Memory B cell (primary cell): Measurements from ENCODE around the gene PRG2.
A peak's percentile ranks its signal among the peaks of the same experiment; 100 is the strongest.

ENCODE experiments used
- ATAC-seq: fragments of 150-1000 bp; cut with Tn5 transposase; 2 replicates; pipeline ENCODE4 v1.10.0; 2021; ENCODE audit warnings: low read depth, mild to moderate bottlenecking, moderate library complexity
- DNase-seq, 2 donors: peaks; one replicate each; pipeline ENCODE4 v3.0.0; 2022; ENCODE audit warnings: low spot score in 2 of 2
- H3K27ac Mint-ChIP-seq: one replicate; pipeline ENCODE4 v1.8.0; 2022; ENCODE audit warnings: mild to moderate bottlenecking, moderate library complexity, mixed read lengths
- H3K27me3 Mint-ChIP-seq: one replicate; pipeline ENCODE4 v1.8.0; 2022; ENCODE audit warnings: mixed read lengths
- H3K36me3 Mint-ChIP-seq: one replicate; pipeline ENCODE4 v1.8.0; 2022; ENCODE audit warnings: mild to moderate bottlenecking, mixed read lengths
- H3K4me1 Mint-ChIP-seq: one replicate; pipeline ENCODE4 v1.8.0; 2022; ENCODE audit warnings: mixed read lengths
- H3K4me3 Mint-ChIP-seq: one replicate; pipeline ENCODE4 v1.8.0; 2022; ENCODE audit warnings: mild to moderate bottlenecking, moderate library complexity, mixed read lengths
- H3K9me3 Mint-ChIP-seq: one replicate; pipeline ENCODE4 v1.8.0; 2022; ENCODE audit warnings: mixed read lengths

The PRG2 gene

DNA sequence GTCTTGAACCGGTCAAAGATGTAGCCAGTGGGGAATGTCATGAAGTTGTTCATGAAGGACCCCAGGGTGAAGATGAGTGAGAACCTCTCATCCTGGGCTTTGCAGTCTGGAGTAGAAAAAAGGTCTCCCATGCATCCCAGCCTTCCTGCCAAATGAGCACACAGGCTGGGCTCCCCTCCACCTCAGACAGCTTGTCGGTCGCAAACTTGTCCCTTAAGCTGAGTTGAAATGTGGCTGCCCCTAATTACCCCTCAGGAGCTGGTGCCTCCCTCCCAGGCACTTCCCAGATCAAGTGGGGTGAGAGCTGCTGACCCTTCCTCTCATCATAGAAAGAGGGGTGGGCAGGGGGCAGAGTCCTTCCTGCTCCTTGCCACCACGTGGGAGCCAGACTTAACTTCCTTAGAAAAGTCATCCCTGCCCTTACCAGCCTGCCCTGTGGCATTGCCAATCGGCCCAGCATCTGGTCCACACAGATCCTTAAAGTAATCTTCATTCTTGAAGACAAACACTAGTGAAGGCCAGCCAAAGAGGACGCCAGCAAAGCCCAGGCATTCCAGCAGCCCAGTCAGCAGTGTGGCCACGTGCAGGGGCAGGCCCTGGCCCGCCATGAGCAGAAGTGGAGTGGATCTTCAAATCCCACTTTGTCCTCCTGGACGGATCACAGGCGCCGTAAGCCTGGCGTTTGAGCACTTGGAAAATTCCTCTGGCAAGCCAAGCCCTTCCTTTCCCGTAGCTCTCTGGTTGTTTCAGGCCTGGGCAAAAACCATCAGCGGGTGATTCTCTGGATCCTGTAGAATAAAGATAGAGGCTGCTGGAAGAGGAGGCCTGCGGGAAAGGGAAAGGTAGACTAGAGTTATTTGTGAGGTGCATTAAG, 35.4 kb upstream of the PRG2 start:
- peaks cover 27% of the 10 kb centered on the region for H3K4me1 Mint-ChIP-seq
- ATAC-seq = no peak
- DNase-seq = no peak
- peaks cover 9% of the 10 kb centered on the region for H3K36me3 Mint-ChIP-seq
- no peaks in the 10 kb centered on the region for H3K27me3 Mint-ChIP-seq
- no peaks in the 10 kb centered on the region for H3K9me3 Mint-ChIP-seq
- peak overlapping the region; percentile 97 for H3K27ac Mint-ChIP-seq
- H3K4me3 Mint-ChIP-seq = peak overlapping the region; percentile 99

DNA sequence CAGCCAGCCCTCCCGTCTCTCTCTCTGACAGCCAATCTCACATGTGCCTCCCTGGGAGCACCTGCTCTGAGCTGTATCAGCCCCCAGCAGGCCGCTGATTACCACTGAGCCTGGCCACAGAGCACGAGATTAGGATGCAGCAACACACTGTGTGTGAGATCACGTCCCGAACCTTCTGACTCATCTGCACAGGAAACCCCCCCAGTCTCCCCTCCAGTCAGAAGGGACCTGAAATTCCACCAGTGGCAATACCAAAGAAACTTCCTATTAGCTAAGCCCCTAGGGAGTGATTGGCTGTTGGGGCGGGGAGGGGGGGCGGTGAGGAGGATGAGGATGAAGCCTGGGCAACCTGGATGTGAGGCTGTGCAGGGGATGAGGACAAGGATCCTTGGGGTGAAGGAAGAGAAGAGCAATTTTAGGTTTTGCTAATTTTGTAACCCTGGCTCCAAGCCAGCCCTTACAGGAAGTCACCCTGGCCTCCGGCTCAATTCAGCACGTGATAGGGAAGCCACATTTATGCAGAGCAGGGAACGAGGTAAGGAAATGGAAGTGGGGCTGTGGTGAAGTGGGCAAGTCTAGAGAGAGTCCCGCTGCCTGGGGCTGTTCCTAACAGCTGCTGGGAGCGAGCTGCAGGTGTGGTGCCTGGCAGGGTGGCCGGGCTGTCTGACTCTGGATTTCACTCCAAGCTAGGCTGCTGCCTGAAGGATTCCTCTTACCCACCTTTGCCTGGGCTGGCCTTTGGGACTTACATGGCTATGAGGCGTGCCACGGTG, 34.5 kb upstream of the PRG2 start:
- ATAC-seq (peak; percentile 83), DNase-seq (peak; percentile 14 to 32)
- no peaks in the 10 kb centered on the region for H3K9me3 Mint-ChIP-seq
- H3K4me1 Mint-ChIP-seq = peaks cover 27% of the 10 kb centered on the region
- H3K27me3 Mint-ChIP-seq = no peaks in the 10 kb centered on the region
- H3K36me3 Mint-ChIP-seq = peaks cover 12% of the 10 kb centered on the region
- H3K27ac Mint-ChIP-seq = peak overlapping the region; percentile 53
- peak overlapping the region; percentile 55 for H3K4me3 Mint-ChIP-seq

DNA sequence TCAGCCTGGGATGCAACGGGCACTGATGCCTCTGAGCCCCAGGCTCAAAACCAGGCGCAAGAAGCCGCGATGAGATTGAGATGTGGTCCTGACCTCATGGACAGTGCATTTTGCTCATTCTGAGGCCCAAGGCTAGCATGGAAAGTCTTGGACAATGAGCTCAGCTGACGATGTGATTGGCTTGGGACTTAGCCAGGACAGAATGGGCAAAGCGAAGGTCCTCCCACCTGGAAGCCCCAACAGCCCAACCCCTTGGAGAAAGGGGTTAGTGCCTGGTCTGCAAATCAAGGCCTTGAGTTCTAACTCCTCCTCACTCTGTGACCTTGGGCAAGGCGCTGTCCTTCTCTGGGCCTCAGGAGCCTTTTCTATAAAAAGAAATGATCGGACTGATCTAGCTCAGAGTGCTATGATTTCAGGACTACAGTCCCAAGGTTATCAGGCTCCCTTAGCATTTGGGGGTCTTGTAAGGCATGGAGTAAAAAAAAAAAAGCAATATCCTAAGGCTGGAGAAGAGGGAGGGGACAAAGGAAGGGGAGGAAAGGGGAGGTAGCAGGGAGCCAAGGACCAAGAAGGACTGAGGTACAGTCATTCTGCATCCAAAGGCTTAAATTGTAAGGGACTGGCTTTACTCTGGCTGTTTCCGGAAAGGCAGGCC, 33.8 kb upstream of the PRG2 start:
- ATAC-seq (no peak), DNase-seq (no peak)
- peaks cover 13% of the 10 kb centered on the region for H3K36me3 Mint-ChIP-seq
- H3K4me3 Mint-ChIP-seq = peak overlapping the region; percentile 55
- no peaks in the 10 kb centered on the region for H3K9me3 Mint-ChIP-seq
- H3K27me3 Mint-ChIP-seq = no peaks in the 10 kb centered on the region
- peaks cover 27% of the 10 kb centered on the region for H3K4me1 Mint-ChIP-seq
- peak overlapping the region; percentile 53 for H3K27ac Mint-ChIP-seq

DNA sequence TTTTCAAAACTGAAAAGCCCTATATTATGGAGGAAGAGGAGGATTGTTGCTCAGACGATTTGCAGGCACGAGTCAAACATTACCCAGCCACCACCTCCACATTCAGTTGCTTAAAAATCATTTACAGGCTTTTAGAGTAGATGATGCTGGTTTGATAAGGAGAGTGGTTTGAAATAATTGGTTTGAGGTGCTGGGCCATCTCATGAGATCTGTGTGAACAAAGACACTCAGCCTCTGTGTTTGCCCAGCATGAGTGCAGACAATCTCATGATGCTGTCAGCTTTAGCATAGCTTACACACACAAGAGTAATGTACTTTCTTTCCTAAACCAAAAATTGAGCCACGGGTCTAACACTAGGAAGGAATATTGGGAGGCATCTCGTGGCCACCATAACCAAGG, 32.2 kb upstream of the PRG2 start:
- Mint-ChIP-seq H3K4me3 (no peak overlapping the region), H3K27me3 (no peaks in the 10 kb centered on the region), H3K27ac (peak overlapping the region; percentile 24), H3K4me1 (peaks cover 27% of the 10 kb centered on the region), H3K9me3 (no peaks in the 10 kb centered on the region), H3K36me3 (peaks cover 14% of the 10 kb centered on the region)
- DNase-seq (no peak), ATAC-seq (no peak)

DNA sequence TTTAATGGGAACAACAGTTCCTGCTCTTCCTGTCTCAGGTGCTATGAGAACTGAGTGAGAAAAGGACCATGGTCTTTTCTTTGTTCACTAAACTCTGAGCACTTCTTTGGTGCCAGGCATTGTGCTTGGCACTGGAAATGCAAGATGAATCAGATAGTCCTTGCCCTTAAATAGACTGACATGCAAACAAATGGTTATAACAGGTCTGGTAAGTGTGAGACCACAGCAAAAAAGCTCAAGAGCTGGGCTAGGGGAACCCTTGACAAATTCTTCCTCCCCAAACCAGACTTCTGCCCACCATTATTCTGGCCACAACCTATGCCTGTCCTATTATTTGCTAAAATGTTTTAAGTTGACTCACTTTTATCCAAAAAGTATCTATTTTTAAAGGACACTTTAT, 31.4 kb upstream of the PRG2 start:
- H3K27ac Mint-ChIP-seq = no peak overlapping the region
- peaks cover 20% of the 10 kb centered on the region for H3K4me1 Mint-ChIP-seq
- peaks cover 20% of the 10 kb centered on the region for H3K36me3 Mint-ChIP-seq
- ATAC-seq = no peak
- H3K4me3 Mint-ChIP-seq = no peak overlapping the region
- H3K27me3 Mint-ChIP-seq = no peaks in the 10 kb centered on the region
- no peak for DNase-seq
- H3K9me3 Mint-ChIP-seq = no peaks in the 10 kb centered on the region

DNA sequence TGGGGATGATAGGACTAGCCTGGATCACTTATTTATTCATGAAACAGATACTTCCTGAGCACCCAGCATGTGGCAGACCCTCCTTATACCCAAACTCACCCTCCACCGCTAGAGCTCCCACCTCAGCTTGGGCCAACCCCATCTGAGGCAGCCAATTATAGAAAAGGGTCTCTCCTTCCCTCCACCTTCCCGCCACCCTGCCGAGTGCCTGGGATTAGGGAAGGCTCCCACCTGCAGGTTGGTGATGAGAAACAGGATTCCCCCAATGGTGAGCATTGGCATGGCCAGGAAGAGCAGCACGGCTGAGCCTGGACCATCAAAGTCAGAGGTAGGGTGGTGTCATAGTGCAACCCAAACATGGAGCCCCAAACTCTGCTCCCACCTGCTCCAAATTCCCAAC, 30.6 kb upstream of the PRG2 start:
- peaks cover 14% of the 10 kb centered on the region for H3K4me1 Mint-ChIP-seq
- no peak for ATAC-seq
- H3K36me3 Mint-ChIP-seq = peaks cover 22% of the 10 kb centered on the region
- DNase-seq = no peak
- H3K4me3 Mint-ChIP-seq = no peak overlapping the region
- H3K9me3 Mint-ChIP-seq = no peaks in the 10 kb centered on the region
- no peaks in the 10 kb centered on the region for H3K27me3 Mint-ChIP-seq
- no peak overlapping the region for H3K27ac Mint-ChIP-seq

DNA sequence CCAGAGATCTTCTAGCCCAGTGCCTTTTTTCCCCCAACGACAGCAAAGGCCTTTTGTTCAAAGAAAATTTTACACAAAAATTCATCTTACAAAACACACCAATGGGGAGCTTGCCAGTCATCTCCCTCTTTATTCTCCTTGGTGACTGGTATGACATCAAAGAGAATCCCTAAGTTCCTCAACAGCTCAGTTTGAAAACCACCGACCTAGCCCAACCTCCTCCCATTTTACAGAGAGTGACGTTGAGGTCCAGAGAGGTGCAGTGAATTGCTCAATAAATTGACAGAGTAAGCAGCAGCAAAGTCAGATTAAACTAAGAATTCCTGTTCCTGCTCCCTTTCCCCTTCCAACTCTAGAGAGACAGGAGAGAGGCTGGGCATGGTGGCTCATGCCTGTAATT, 28.7 kb upstream of the PRG2 start:
- Mint-ChIP-seq H3K9me3 (no peaks in the 10 kb centered on the region), H3K27ac (no peak overlapping the region), H3K27me3 (no peaks in the 10 kb centered on the region), H3K4me3 (no peak overlapping the region), H3K4me1 (no peaks in the 10 kb centered on the region), H3K36me3 (peaks cover 35% of the 10 kb centered on the region)
- ATAC-seq = no peak
- no peak for DNase-seq

DNA sequence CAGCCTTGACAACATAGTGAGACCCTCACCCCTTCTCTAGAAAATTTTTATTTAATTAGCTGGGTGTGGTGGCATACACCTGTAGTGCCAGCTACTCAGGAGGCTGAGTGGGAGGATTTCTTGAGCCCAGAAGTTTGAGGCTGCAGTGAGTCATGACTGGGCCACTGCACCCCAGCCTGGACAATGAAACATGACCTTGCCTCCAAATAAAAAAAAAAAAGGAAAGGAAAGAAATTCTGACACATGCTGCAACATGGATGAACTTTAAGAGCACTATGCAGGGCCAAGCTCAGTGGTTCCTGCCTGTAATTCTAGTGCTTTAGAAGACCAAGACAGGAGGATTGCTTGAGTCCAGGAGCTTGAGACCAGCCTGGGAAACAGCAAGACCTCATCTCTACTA, 27.7 kb upstream of the PRG2 start:
- H3K27me3 Mint-ChIP-seq = no peaks in the 10 kb centered on the region
- ATAC-seq (no peak), DNase-seq (no peak)
- H3K9me3 Mint-ChIP-seq = no peaks in the 10 kb centered on the region
- H3K27ac Mint-ChIP-seq = no peak overlapping the region
- H3K4me1 Mint-ChIP-seq = no peaks in the 10 kb centered on the region
- peaks cover 42% of the 10 kb centered on the region for H3K36me3 Mint-ChIP-seq
- H3K4me3 Mint-ChIP-seq = no peak overlapping the region

DNA sequence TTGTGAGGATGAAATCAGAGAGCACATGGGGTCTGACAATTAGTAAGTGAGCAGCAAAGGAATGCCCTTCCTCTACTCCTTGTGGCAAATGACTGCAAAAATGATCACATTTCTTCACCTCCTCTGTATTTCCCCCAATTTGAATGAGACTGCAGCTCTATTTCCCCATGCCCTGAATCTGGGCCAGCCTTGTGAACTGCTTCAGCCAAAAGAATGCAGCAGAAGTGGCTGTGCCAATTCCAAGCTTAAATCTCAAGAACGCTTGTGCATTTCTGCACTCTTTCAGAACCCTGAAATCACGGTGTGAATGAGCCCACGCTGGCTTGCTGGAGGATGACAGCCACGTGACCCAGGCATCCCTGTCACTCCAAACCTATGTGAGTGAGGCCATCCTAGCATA, 26.6 kb upstream of the PRG2 start:
- DNase-seq (no peak), ATAC-seq (no peak)
- no peak overlapping the region for H3K4me3 Mint-ChIP-seq
- H3K27ac Mint-ChIP-seq = no peak overlapping the region
- H3K27me3 Mint-ChIP-seq = no peaks in the 10 kb centered on the region
- peaks cover 44% of the 10 kb centered on the region for H3K36me3 Mint-ChIP-seq
- no peaks in the 10 kb centered on the region for H3K4me1 Mint-ChIP-seq
- H3K9me3 Mint-ChIP-seq = no peaks in the 10 kb centered on the region

DNA sequence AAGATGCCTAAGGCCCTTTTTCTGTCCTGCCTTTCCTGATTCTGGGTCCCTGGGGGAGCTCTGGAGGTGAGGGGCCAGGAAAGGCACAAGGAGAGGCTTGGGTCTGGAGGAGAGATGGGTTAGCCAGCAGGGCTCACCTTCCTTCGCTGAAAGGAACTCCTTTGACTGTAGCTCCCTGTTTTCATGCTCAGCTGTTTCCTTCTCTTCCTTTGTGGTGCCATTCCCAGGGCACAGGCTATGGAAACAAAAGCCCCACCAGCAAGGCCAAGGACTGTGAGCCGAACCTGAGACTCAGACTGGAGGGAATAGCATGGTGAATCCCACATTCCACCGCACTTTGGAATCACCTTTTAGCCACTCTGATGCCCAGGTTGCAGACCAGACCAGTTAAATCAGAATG, 26.0 kb upstream of the PRG2 start:
- DNase-seq (no peak), ATAC-seq (no peak)
- Mint-ChIP-seq H3K36me3 (peaks cover 44% of the 10 kb centered on the region), H3K4me3 (no peak overlapping the region), H3K9me3 (no peaks in the 10 kb centered on the region), H3K27ac (no peak overlapping the region), H3K4me1 (no peaks in the 10 kb centered on the region), H3K27me3 (no peaks in the 10 kb centered on the region)

DNA sequence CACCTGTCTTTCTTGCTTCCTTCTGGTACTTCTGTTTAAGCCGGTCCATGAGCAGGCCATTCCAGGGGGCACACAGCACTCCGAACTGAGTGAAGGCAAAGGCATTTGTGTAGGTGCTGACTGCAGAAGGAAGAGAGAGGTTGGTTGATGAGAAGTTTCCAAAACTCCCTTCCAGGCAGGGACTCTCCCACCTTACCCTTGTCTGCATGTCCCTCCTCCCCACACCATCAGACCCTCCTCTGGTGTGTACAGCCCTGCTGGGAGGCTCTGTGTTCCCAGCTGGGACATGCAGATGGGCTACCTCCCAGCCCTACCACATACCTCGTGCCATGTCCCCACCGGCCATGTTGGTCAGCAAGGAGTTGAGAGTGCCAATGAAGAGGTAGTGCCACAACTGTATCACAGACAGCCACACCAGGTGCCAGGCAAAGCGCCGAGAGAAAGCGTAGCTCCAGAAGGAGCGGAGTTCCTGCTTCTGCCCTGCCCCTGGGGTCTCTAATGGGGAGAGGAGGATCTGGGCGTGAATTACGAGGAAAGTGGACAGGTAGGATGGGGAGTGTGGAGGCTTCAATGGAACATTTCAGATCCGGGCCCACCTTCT, 24.3 kb upstream of the PRG2 start:
- Mint-ChIP-seq H3K27me3 (no peaks in the 10 kb centered on the region), H3K9me3 (no peaks in the 10 kb centered on the region), H3K4me3 (no peak overlapping the region), H3K4me1 (no peaks in the 10 kb centered on the region), H3K36me3 (peaks cover 47% of the 10 kb centered on the region), H3K27ac (no peak overlapping the region)
- DNase-seq (no peak), ATAC-seq (no peak)

DNA sequence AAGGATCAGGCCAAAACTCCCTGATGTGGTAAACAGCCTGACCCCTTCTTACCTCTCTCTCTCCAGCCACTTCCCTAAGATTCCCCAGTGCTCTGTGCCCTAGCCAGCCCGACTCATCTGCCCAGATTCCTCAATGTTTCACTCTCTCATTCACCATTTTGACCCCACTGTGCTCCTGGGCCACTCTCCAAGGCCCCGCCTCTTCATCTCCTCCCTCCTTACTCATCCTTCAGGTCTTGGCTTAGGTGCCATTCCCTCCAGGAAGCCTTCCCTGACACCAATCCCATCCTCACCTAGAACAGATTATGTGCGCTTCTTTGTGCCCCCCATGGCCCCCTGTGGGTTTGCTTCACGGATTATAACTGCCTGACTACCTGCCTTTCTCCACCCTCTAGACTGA, 23.2 kb upstream of the PRG2 start:
- Mint-ChIP-seq H3K9me3 (no peaks in the 10 kb centered on the region), H3K27ac (no peak overlapping the region), H3K27me3 (no peaks in the 10 kb centered on the region), H3K4me3 (no peak overlapping the region), H3K4me1 (no peaks in the 10 kb centered on the region), H3K36me3 (peaks cover 50% of the 10 kb centered on the region)
- DNase-seq (no peak), ATAC-seq (no peak)

DNA sequence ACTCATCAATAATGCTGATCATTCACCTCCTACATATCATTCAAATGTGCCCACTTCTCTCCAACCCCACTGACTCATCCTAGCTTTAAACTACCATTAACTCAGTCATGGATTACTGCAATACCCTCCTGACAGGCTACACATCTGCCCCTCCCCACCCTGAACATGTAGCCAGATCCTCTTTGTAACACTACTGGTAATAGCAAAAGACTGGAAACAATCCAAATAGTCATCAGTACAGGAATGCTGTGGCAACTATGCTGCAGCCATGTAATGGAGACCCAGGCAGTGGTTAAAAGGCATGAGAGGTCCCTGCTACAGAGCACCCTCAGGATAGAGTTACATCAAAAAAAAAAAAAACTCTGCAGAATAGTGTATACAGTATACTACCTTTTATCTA, 19.8 kb upstream of the PRG2 start:
- no peak for DNase-seq
- H3K36me3 Mint-ChIP-seq = peaks cover 37% of the 10 kb centered on the region
- no peaks in the 10 kb centered on the region for H3K4me1 Mint-ChIP-seq
- no peaks in the 10 kb centered on the region for H3K27me3 Mint-ChIP-seq
- no peak for ATAC-seq
- H3K4me3 Mint-ChIP-seq = no peak overlapping the region
- H3K9me3 Mint-ChIP-seq = no peaks in the 10 kb centered on the region
- no peak overlapping the region for H3K27ac Mint-ChIP-seq
